Dedifferentiated amniotic fluid mesenchymal stem cell (primary cell): ENCODE results near the gene STAT3.
A peak's percentile ranks its signal among the peaks of the same experiment; 100 is the strongest.
"Not testable (repeated sequence)": the region's sequence is repeated elsewhere in the genome, so short reads cannot be mapped to it uniquely, and the experiment has no call there.

Source experiments
- DNase-seq: peaks from one replicate; pipeline ENCODE4 v3.0.0-alpha.2; 2016; ENCODE audit errors: extremely low spot score

STAT3 gene

DNA sequence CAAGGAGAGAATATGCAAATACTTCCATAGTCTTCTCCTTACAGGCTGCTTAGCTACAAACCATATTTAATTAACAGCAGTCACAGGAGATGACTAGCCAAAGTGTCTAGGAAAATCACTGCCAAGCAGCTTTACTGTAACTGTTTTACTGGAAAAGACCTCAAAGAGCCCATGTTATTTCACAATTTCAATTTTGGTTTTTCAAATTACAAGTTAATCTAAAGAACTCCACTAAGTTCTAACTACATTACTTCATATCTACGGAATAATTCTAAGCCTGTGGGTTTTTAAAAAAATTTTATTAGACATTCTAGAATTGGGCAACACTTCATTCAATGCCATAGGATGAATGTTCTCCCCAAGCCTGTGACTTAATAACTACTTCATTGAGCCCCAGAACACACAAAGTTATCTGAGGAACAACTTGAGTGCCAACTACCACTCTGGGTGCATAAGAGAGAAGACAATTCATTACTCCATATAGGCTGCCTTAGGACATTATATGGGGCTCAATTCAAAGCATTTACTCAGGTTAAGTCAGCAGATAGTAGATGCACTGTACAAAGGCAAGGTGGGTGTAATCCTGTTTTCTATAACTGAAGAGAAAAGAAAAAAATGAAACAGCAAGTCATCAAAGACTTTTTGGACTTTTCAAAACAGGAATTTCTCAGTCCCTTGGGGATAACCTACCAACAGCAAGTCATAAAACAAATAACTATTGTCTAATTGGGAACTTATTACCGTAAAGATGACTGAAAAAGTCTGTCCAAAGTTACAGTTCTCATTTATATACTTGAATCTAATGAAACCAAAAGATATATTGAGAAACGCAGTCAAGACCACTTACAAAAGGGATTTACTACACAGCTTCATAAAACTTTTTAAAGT is 33.0 kb downstream of the STAT3 start:
- peak; percentile 44 for DNase-seq

GRCh38 chr17:42348104-42348503 is 40.1 kb downstream of the STAT3 start:
- no peak for DNase-seq

DNA sequence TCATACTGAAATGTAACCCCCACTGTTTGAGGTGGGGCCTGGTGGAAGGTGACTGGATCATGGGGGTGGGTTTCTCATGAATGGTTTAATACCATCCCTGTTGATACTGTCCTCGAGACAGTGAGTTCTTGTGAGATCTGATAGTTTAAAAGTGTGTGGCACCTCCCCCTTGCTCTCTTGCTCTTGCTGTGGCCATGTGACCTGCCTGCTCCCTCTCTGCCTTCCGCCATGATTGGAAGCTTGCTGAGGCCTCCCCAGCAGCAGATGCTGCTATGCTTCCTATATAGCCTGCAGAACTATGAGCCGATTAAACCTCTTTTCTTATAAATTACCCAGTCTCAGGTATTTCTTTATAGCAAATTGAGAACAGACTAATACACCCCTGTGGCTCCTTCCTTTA is 40.6 kb downstream of the STAT3 start:
- no peak for DNase-seq

DNA sequence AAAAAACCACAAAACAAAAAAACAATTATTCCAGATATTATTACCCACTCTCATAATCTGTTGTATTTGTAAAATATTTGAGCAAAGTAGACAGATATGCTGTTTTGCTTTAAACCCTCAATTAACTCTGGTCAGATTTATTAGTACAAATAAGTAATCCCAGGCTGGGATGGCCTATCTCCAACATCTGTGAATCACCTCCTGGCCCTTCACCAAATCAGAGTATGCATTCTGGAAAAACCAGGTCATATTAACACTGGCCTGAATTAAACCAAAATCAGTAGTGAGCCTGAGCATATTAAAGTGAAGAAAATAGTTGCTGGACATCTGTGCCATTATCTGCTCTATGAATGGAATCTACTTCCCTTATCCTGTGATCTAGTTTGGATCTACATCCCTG is 41.0 kb downstream of the STAT3 start:
- peak; percentile 75 for DNase-seq

DNA sequence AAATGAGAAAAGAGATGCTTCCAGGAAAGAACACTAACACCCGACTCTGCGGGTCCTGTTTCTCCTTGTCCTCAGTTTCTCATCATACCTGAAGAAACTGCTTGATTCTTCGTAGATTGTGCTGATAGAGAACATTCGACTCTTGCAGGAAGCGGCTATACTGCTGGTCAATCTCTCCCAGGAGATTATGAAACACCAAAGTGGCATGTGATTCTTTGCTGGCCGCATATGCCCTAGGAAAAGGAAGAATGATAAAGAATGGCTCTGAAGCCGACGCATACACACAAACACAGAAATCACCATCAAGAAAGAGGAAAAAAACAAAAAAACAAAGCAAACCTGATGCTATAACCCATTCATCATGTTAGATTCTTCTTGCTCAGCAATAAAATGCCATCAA is 41.8 kb downstream of the STAT3 start:
- no peak for DNase-seq

DNA sequence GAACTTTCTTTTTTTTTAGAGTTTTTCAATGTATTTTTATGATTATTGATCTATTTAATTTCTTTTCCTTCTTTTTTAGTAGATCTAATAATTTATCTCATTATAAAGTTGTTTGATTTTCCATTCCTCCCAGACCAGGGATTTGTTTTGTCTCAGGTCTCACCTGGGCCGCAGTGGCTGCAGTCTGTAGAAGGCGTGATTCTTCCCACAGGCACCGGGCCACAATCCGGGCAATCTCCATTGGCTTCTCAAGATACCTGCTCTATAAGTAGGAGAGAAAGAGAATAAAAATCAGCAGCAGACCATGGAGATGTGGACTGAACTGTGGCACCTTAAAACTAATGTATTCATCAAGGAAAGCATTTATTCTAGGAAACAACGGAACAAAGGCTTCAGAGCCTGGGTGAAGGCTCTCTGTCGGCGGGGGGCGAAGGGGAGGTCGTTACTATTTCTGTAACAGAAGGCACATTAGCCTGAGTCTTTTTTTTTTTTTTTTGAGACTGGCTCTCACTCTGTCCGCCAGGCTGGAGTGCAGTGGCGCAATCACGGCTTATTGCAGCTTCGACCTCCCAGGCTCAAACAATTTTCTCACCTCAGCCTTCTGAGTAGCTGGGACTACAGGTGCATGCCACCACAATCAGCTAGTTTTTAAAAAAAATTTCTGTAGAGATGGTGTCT is 42.7 kb downstream of the STAT3 start:
- DNase-seq: no peak

DNA sequence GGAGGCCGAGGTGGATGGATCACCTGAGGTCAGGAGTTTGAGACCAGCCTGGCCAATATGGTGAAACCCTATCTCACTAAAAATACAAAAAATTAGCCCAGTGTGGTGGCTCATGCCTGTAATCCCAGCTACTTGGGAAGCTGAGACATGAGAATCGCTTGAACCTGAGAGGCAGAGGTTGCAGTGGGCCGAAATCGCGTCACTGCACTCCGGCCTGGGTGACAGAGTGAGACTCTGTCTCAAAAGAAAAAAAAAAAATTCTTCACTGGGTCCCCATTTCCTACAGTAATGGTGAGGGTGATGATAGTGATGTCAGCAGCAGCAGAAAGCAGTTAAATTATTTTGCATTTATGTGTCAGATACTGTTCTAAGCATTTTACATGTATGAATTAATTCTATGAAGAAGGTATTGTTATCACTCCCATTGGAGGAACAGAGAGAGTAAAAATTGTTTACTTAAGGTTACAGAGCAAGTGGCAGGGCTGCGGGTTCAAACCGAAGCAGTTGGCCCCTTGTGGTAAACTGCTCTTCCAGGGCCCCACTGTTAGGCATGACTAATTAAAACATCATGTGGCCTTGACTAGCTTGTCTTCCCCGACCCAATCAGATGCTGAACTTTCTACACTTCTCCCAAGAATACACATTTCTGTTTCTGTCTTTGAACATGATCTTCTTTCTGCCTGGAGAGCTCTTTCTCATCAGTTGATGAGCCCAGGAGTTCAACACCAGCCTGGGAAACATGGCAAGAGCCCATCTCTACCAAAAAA is 45.8 kb downstream of the STAT3 start:
- no peak for DNase-seq

- DNase-seq: no peak
Measured at GRCh38 chr17:42341568-42341967, 46.7 kb downstream of the STAT3 start.

DNA sequence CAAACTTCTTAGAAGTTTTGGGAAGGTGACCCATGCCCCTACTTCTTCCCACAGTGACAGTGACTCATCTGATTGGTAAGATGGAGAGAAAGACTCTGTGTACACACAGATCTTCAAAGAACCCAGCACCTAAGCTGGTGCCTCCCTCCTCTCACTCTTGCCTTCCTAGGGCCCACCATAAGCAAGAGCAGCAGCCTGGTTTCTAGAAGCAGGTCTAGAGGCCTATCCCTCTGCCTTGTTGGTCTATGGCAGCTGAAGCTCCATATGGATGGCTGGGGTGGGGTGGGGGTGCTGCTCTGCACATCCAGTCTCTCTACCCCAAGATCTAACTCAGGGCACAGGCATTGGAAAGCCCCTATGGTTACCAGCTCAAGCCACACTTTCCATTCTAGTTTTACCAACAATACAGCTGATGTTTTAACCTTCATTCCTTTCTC is 47.5 kb downstream of the STAT3 start:
- no peak for DNase-seq

- no peak for DNase-seq
Measured at GRCh38 chr17:42339221-42339620, 49.0 kb downstream of the STAT3 start.

DNA sequence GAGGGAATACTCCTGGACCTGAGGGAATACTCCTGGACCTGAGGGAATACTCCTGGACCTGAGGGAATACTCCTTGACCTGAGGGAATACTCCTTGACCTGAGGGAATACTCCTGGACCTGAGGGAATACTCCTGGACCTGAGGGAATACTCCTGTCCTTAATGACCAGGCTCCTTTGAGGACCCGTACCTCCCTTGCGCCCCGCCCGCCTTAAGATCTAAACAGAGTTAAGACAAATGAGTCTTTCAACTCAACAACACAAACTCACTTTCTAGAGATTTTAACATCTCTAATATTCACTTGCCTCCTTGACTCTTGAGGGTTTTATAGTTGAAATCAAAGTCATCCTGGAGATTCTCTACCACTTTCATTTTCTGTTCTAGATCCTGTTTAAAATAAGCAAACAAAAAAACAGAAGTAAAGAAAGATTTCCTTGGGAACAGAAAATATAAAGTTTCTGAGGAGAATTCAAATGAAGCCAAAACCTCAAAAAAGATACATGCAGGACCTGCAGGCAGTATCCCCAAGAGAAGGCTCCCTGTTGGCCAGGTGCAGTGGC is 49.7 kb downstream of the STAT3 start:
- no peak for DNase-seq

DNA sequence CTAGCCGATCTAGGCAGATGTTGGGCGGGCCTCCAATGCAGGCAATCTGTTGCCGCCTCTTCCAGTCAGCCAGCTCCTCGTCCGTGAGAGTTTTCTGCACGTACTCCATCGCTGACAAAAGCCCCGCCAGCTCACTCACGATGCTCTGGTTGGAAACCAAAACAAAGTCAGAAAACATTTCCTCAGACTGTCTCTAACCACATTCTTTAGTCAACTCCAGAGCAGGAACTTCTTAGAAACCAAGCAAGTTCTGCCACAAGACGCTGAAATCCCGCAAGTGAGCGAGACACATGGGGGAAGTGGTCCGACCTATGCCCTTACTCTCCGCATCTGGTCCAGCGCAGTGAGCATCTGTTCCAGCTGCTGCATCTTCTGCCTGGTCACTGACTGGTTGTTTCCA is 50.8 kb downstream of the STAT3 start:
- no peak for DNase-seq

GRCh38 chr17:42334677-42335076 is 53.6 kb downstream of the STAT3 start:
- no peak for DNase-seq

DNA sequence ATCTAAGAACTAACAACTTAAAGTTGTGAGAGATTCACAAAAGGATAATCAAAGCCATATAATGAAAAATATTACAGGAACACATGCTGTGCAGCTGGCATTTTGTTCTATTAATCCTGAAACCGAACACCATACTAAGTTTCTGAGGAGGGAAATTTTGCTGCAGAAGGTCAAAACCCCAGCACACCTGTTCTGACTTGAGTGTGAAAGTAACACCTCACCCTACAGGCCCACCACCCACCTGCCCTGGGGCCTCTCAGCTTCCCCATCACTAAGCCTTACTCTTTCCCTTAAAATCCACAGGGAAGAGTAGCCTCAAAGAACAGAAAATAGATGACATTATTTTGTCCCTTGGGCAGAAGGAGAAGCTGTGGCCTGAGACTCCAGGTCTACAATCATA is 55.2 kb downstream of the STAT3 start:
- no peak for DNase-seq

DNA sequence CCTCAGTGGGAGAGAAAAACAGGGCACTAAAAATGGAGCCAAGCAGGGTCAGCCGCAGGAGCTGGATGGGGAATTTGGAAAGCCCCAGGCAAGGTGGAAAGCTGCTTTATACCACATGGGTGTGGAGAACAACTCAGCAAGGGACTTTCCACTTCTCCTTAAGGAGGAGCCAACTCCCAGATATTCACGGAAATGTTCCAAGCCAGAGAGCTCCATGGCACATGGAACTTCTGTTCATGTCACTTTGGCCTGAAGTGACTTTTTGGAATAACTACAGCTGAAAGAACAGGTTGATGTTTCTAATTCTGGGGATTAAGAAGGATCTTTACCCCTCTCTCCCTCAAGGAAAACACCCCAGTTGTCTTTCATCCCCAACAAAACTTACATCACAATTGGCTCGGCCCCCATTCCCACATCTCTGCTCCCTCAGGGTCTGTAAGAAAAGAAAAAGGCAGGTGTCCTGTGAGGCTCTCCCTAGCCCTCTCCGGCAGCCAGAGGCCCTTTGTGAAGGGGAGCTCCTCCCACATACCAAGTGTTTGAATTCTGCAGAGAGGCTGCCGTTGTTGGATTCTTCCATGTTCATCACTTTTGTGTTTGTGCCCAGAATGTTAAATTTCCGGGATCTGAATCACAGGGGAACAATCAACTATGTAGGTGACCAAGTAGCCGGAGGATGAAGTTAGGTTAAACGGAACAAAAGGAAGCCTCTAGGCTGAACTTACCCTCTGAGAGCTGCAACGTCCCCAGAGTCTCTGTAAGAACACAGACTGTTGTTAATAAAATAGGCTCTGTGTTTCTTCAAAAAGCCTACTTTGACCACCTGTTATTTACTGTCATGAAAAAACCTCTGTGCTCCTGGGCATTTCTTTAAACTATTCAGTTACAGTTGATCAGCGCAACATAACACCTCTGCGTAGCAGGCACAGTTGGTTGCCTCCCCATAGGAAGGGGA is 58.9 kb downstream of the STAT3 start:
- peak; percentile 49 for DNase-seq

- DNase-seq: peak; percentile 72
Measured at GRCh38 chr17:42325026-42325425, 63.2 kb downstream of the STAT3 start.

- DNase-seq: no peak
Measured at GRCh38 chr17:42323268-42323773, 64.9 kb downstream of the STAT3 start.

GRCh38 chr17:42322382-42323267 is 65.6 kb downstream of the STAT3 start:
- peak; percentile 96 for DNase-seq

DNA sequence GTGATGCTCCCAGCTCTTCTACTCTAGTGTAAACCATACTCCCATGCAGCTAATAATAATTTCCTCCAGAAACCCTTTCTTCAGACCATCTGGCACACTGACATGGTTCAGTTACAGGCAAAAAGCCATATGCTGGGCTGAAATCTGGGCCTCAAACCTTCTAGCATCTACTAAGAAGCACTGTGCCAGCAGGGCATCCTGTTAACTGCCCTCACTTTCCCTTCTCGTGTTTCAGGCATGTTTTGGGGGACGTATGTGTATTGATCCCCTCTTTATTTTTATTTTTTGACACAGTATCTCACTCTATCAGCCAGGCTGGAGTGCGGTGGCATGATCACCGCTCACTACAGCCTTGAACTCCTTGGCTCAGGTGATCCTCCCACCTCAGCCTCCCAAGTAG is 66.7 kb downstream of the STAT3 start:
- no peak for DNase-seq

DNA sequence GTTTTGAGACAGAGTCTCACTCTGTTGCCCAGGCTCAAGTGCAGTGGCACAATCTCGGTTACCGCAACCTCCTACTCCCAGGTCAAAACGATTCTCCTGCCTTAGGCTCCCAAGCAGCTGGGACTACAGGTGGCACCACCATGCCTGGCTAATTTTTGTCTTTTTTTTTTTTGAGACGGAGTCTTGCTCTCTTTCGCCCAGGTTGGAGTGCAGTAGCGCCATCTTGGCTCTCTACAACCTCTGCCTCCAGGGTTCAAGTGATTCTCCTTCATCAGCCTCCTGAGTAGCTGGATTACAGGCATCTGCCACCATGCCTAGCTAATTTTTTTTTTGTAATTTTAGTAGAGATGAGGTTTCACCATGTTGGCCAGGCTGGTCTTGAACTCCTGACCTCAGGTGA is 70.3 kb downstream of the STAT3 start:
- DNase-seq: not testable (repeated sequence)
